GM12878 (cell line): ENCODE data around the gene SUGCT. TPM values are rescaled to one million over a fixed set of nuclear protein-coding genes. Genes with fewer than 3 reads are reported as not detected.

Experiments used
- ATAC-seq: fragments of 200-7000 bp; cut with Tn5 transposase; 3 replicates; pipeline ENCODE4 v1.9.1; 2020; ENCODE audit warnings: mild to moderate bottlenecking, moderate library complexity
- BruUV-seq: library from RNA; stranded (reverse); fragments of 400-500 nt; replicated peaks from 2 replicates; lab custom pipeline; 2021; lab: Mats Ljungman, UMichigan
- CTCF ChIA-PET: fragments of 300-600 bp; sonication (Branson Sonifier 250); formaldehyde crosslinking; extraction: SDS; loops from one replicate; lab custom pipeline; 2021; ENCODE audit warnings: inconsistent platforms; lab: Yijun Ruan, JAX
- POLR2A ChIA-PET: fragments of 350-600 bp; formaldehyde crosslinking; extraction: SDS; loops from one replicate; lab custom pipeline; 2021; ENCODE audit warnings: inconsistent platforms; lab: Charles Lee
- RAD21 ChIA-PET: fragments of 300-600 bp; sonication (Branson Sonifier 250); formaldehyde crosslinking; loops from one replicate; lab custom pipeline; 2023; ENCODE audit warnings: antibody characterized with exemption; ENCODE audit not compliant: unreplicated experiment; lab: Charles Lee
- SMC1A ChIA-PET: fragments of 300-600 bp; sonication (Branson Sonifier 250); formaldehyde crosslinking; loops from one replicate; lab custom pipeline; 2023; ENCODE audit not compliant: unreplicated experiment, uncharacterized antibody; lab: Charles Lee
- DNase-seq: peaks from one replicate; pipeline ENCODE4 v3.0.0-alpha.2; 2011; ENCODE audit warnings: low read depth, low spot score
- FAIRE-seq: peaks from 3 replicates; lab custom pipeline; 2011; peaks lifted over from hg19 to GRCh38; lab: Jason Lieb, UNC
- H2AFZ ChIP-seq: 2 replicates; pipeline ENCODE4 v1.6.0; 2011; ENCODE audit warnings: low read depth, low read length, control low read depth; ENCODE audit not compliant: control insufficient read depth
- H3K27ac ChIP-seq: 2 replicates; pipeline ENCODE4 v1.5.1; 2011; ENCODE audit warnings: control low read depth; ENCODE audit not compliant: control insufficient read depth, insufficient read depth
- H3K27me3 ChIP-seq, 2 experiments: replicated peaks in 1 of 2; 2 replicates each; pipeline versions ENCODE4 v1.6.0 to v1.6.1; 2011; ENCODE audit warnings: low read length in 1 of 2; ENCODE audit not compliant: control insufficient read depth in 2 of 2, insufficient read depth in 2 of 2
- H3K36me3 ChIP-seq, 2 experiments: 2 replicates each; pipeline ENCODE4 v1.5.1; 2011; ENCODE audit warnings: low read length in 1 of 2; ENCODE audit not compliant: control insufficient read depth in 2 of 2, insufficient read depth in 2 of 2
- H3K4me1 ChIP-seq: 2 replicates; pipeline ENCODE4 v1.6.1; 2011; ENCODE audit warnings: mild to moderate bottlenecking, low read length, moderate library complexity, mixed read lengths; ENCODE audit not compliant: control insufficient read depth, insufficient read depth
- H3K4me2 ChIP-seq: 2 replicates; pipeline ENCODE4 v1.6.0; 2011; ENCODE audit warnings: control low read depth; ENCODE audit not compliant: control insufficient read depth, insufficient read depth
- H3K4me3 ChIP-seq: fragments of 200-600 bp; sonication (generic); 2 replicates; pipeline ENCODE4 v1.5.1; 2016
- H3K79me2 ChIP-seq: 2 replicates; pipeline ENCODE4 v1.6.0; 2011; ENCODE audit warnings: low read length; ENCODE audit not compliant: control insufficient read depth, insufficient read depth
- H3K9ac ChIP-seq: 2 replicates; pipeline ENCODE4 v1.8.0; 2011; ENCODE audit warnings: low read length, control low read depth, mixed read lengths; ENCODE audit not compliant: control insufficient read depth, insufficient read depth
- H3K9me3 ChIP-seq: replicated peaks from 3 replicates; pipeline ENCODE4 v1.5.1; 2011; ENCODE audit warnings: mild to moderate bottlenecking, low read length; ENCODE audit not compliant: control insufficient read depth, insufficient read depth
- H4K20me1 ChIP-seq: 2 replicates; pipeline ENCODE4 v1.6.0; 2011; ENCODE audit not compliant: control insufficient read depth, insufficient read depth
- BACH1 ChIP-seq: fragments of 450-650 bp; IDR thresholded peaks from 2 replicates; pipeline ENCODE4 v1.6.1; 2017; ENCODE audit warnings: mild to moderate bottlenecking, borderline replicate concordance
- CREM ChIP-seq: IDR thresholded peaks from 2 replicates; pipeline ENCODE4 v1.6.1; 2014; ENCODE audit warnings: antibody characterized with exemption, low read depth
- ELK1 ChIP-seq: IDR thresholded peaks from 2 replicates; pipeline ENCODE4 v1.6.1; 2012; ENCODE audit warnings: low read depth, low read length, improper control_type of control experiment
- KLF5 ChIP-seq: fragments of 450-650 bp; IDR thresholded peaks from 2 replicates; pipeline ENCODE4 v1.6.1; 2014; ENCODE audit warnings: mild to moderate bottlenecking; ENCODE audit not compliant: partially characterized antibody
- MEF2B ChIP-seq: fragments of 450-650 bp; IDR thresholded peaks from 2 replicates; pipeline ENCODE4 v1.6.1; 2018; ENCODE audit warnings: mild to moderate bottlenecking, moderate library complexity; ENCODE audit not compliant: partially characterized antibody, poor library complexity, severe bottlenecking
- MXI1 ChIP-seq: fragments of 150-350 bp; IDR thresholded peaks from 2 replicates; pipeline ENCODE4 v1.6.1; 2011; ENCODE audit warnings: low read depth, mild to moderate bottlenecking, inconsistent platforms, low read length, improper control_type of control experiment
- NFYB ChIP-seq: IDR thresholded peaks from 2 replicates; pipeline ENCODE4 v1.6.1; 2011; ENCODE audit warnings: low read depth, mild to moderate bottlenecking, low read length, improper control_type of control experiment, moderate library complexity; ENCODE audit not compliant: insufficient read depth
- RELA ChIP-seq: fragments of 450-650 bp; IDR thresholded peaks from 2 replicates; pipeline ENCODE4 v1.8.0; 2014; ENCODE audit warnings: borderline replicate concordance; ENCODE audit not compliant: partially characterized antibody
- TARDBP ChIP-seq: IDR thresholded peaks from 2 replicates; pipeline ENCODE4 v1.6.1; 2016; ENCODE audit warnings: borderline replicate concordance
- ZNF207 ChIP-seq: fragments of 450-650 bp; IDR thresholded peaks from 2 replicates; pipeline ENCODE4 v1.6.1; 2014; ENCODE audit warnings: antibody characterized with exemption, mild to moderate bottlenecking, borderline replicate concordance
- ZNF24 ChIP-seq: fragments of 450-650 bp; IDR thresholded peaks from 2 replicates; pipeline ENCODE4 v1.6.1; 2017; ENCODE audit warnings: antibody characterized with exemption, mild to moderate bottlenecking
- ZZZ3 ChIP-seq: IDR thresholded peaks from 2 replicates; pipeline ENCODE4 v1.6.1; 2011; ENCODE audit warnings: low read depth; ENCODE audit not compliant: control insufficient read depth, insufficient read length
- WGBS: methylation state at CpG from one replicate; pipeline ENCODE4 v1.1.6; 2016; ENCODE audit warnings: low lambda C conversion rate; ENCODE audit not compliant: insufficient replicate concordance, insufficient coverage; ENCODE audit errors: missing lambda C conversion rate; 5-methylcytosine and 5-hydroxymethylcytosine counted together
- in situ Hi-C: fragments of 300-500 bp; cut with MboI; formaldehyde crosslinking; loops from 9 replicates; pipeline ENCODE4 v1.14.3; 2018; ENCODE audit warnings: mixed read lengths
- intact Hi-C: fragments of 100-400 bp; cut with micrococcal nuclease; formaldehyde crosslinking; loops from one replicate; pipeline ENCODE4 v1.14.2; 2022; ENCODE audit not compliant: unreplicated experiment
- polyA plus RNA-seq, 11 experiments: library from polyadenylated mRNA; depleted of rRNA in 4 of 11; unstranded in 6 of 11; stranded (reverse) in 5 of 11; fragments of >200 nt; fragmentation: Nextera tagmentation in 4 of 11; fragmentation: Illumina TruSeq in 1 of 11; extraction: Ambion mirVana in 4 of 11; extraction: Trizol in 1 of 11; gene quantifications; 1 replicate in 1 of 11; 2 replicates in 10 of 11; pipeline versions ENCODE4 v1.2.1 to v1.2.3, GENCODE V29; 2011 to 2016; ENCODE audit warnings: inconsistent platforms in 2 of 11, missing spikeins in 2 of 11, low read depth in 1 of 11
- total RNA-seq, 4 experiments: library from RNA; depleted of rRNA in 3 of 4; stranded (reverse); fragments of >200 nt in 3 of 4; fragmentation: Illumina TruSeq in 1 of 4; extraction: Trizol in 1 of 4; gene quantifications; 2 replicates each; pipeline versions ENCODE4 v1.2.1 to v1.2.3, GENCODE V29; 2013 to 2021
- TF ChIP-seq, protein P1 (sequence below): fragments of 450-650 bp; IDR thresholded peaks from 2 replicates; pipeline ENCODE4 v1.6.1; 2014; ENCODE audit warnings: mild to moderate bottlenecking

Gene SUGCT
- total and polyA plus RNA-seq, 10 of the 15 experiments (the other 5 are each of a cell fraction or from before 2014, with no cell fraction given) = 0.08 to 1.2 (median 0.67) TPM; not detected in 1

GRCh38 chr7:40303996-40304395 is 169.2 kb downstream of the SUGCT start:
- FAIRE-seq (no peak), ATAC-seq (no peak), DNase-seq (no peak)
- intact Hi-C loops (no loop called here), in situ Hi-C loops (no loop called here)
- Histone ChIP-seq H4K20me1 (no peaks in the 10 kb centered on the region), H3K27me3 (no peaks in the 10 kb centered on the region), H3K4me2 (no peak overlapping the region), H3K79me2 (no peaks in the 10 kb centered on the region), H3K4me3 (no peak overlapping the region), H3K27ac (no peak overlapping the region), H3K4me1 (no peaks in the 10 kb centered on the region), H3K36me3 (no peaks in the 10 kb centered on the region), H3K9me3 (no peaks in the 10 kb centered on the region), H3K9ac (no peak overlapping the region), H2AFZ (no peak overlapping the region)
- ChIA-PET RAD21 (no interaction called here), SMC1A (interaction anchor here (0.6 kb wide), 1 partner anchor 72 kb away, joined by 3 read pairs; no protein-coding TSS in a partner anchor), CTCF (no interaction called here), POLR2A (no interaction called here)
- no TSS peak for BruUV-seq
- TF ChIP-seq NFYB (no peak), RELA (no peak), CREM (no peak), ZZZ3 (no peak), ZNF207 (no peak)
- WGBS = 0% methylated on average over 2 of the region's 2 CpGs

- ChIA-PET CTCF (no interaction called here), POLR2A (no interaction called here), SMC1A (no interaction called here), RAD21 (no interaction called here)
- DNase-seq = no peak
- no peak overlapping the region for H2AFZ ChIP-seq
- H3K27ac ChIP-seq = no peak overlapping the region
- no peak for FAIRE-seq
- H3K27me3 ChIP-seq = no peaks in the 10 kb centered on the region
- no peak for ATAC-seq
- H3K4me3 ChIP-seq = no peak overlapping the region
- intact Hi-C loops = no loop called here
- no peaks in the 10 kb centered on the region for H3K79me2 ChIP-seq
- H3K9me3 ChIP-seq = no peaks in the 10 kb centered on the region
- no peak overlapping the region for H3K9ac ChIP-seq
- H4K20me1 ChIP-seq = no peaks in the 10 kb centered on the region
- in situ Hi-C loops = no loop called here
- H3K36me3 ChIP-seq = no peaks in the 10 kb centered on the region
- BruUV-seq = no TSS peak
- no peak overlapping the region for H3K4me2 ChIP-seq
- TF ChIP-seq TARDBP (no peak), ZNF24 (no peak), MXI1 (no peak), ELK1 (no peak), BACH1 (no peak), KLF5 (no peak), MEF2B (no peak)
- TF ChIP-seq, protein P1, sequence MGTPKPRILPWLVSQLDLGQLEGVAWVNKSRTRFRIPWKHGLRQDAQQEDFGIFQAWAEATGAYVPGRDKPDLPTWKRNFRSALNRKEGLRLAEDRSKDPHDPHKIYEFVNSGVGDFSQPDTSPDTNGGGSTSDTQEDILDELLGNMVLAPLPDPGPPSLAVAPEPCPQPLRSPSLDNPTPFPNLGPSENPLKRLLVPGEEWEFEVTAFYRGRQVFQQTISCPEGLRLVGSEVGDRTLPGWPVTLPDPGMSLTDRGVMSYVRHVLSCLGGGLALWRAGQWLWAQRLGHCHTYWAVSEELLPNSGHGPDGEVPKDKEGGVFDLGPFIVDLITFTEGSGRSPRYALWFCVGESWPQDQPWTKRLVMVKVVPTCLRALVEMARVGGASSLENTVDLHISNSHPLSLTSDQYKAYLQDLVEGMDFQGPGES = no peak
- H3K4me1 ChIP-seq = no peaks in the 10 kb centered on the region
Measured at GRCh38 chr7:40305229-40305628, 170.4 kb downstream of the SUGCT start.
